Measurements from ENCODE around the gene CST6. TPM values are rescaled to one million over a fixed set of nuclear protein-coding genes. Genes with fewer than 3 reads are reported as not detected.

CST6 gene
- total RNA-seq, 1 donor from 2014 or later: 11.0 TPM

GRCh38 chr11:66051766-66052663 lies 40.2 kb downstream of the CST6 start, which contains the start of gene SF3B2:
Gene SF3B2 (plus strand): TSS chr11:66052364. CDS start chr11:66052385, 21 bp downstream.
- peaks cover 36% of the 10 kb centered on the region for H3K36me3 ChIP-seq
- ATAC-seq: peak; percentile 99
- intact Hi-C loops (cut with DNase I): no loop called here

DNA sequence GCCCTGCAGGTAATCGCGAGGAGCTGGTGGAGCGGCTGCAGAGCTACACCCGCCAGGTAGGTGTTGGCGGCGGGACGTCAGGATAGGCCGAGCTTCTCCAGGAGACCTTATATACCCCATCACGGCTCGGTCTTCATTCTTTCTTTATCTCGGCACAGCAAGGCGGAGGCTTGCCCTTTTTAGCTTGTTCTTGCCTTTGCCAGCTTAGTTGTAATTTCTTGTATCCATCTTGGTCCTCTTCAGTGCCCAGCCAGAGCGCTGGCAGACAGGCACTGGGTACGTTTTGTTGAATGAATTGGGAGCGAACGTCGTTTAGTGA lies 40.8 kb downstream of the CST6 start:
- H3K27ac ChIP-seq: peak overlapping the region; percentile 92
- intact Hi-C loops (cut with DNase I): no loop called here
- peaks cover 21% of the 10 kb centered on the region for H3K4me1 ChIP-seq
- no peak for TF ChIP-seq CTCF (IDR thresholded peaks at IDR 0.05)
- peak overlapping the region; percentile 99 for H3K4me3 ChIP-seq
- H3K36me3 ChIP-seq: peaks cover 42% of the 10 kb centered on the region
- H3K27me3 ChIP-seq (ENCODE audit: low read depth): peaks cover 23% of the 10 kb centered on the region
- H3K9me3 ChIP-seq: no peaks in the 10 kb centered on the region
- no peak for ATAC-seq
- no peak for DNase-seq

More at GRCh38 chr11:66051766-66052663, 40.2 kb downstream of the CST6 start, which contains the start of gene SF3B2:
- H3K27ac ChIP-seq: peak within 1 kb of the TSS; percentile 92
- H3K27me3 ChIP-seq (ENCODE audit: low read depth): peaks cover 26% of the 10 kb centered on the region
- peak; percentile 100 for DNase-seq
- TF ChIP-seq CTCF (IDR thresholded peaks at IDR 0.05): no peak
- H3K9me3 ChIP-seq: no peaks in the 10 kb centered on the region
- peaks cover 21% of the 10 kb centered on the region for H3K4me1 ChIP-seq
- peak within 1 kb of the TSS; percentile 99 for H3K4me3 ChIP-seq

DNA sequence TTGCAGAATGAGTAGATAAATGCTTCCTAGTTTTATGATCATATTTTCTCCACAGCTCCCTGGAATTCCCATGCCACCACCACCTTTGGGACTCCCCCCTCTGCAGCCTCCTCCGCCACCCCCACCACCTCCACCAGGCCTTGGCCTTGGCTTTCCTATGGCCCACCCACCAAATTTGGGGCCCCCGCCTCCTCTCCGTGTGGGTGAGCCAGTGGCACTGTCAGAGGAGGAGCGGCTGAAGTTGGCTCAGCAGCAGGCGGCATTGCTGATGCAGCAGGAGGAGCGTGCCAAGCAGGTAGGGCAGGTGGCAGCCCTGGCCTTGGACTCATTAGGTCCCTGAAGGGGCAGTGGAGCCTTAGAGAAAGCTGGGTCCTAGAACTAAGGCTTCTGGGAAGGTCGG lies 43.2 kb downstream of the CST6 start:
- H3K27ac ChIP-seq: no peak overlapping the region
- intact Hi-C loops (cut with DNase I): no loop called here
- H3K27me3 ChIP-seq (ENCODE audit: low read depth): no peaks in the 10 kb centered on the region
- no peaks in the 10 kb centered on the region for H3K9me3 ChIP-seq
- no peak overlapping the region for H3K4me3 ChIP-seq
- no peak for DNase-seq
- peaks cover 66% of the 10 kb centered on the region for H3K36me3 ChIP-seq
- no peak for TF ChIP-seq CTCF (IDR thresholded peaks at IDR 0.05)
- ATAC-seq: no peak
- H3K4me1 ChIP-seq: peaks cover 21% of the 10 kb centered on the region

- Histone ChIP-seq H3K36me3 (peaks cover 81% of the 10 kb centered on the region), H3K4me3 (no peak overlapping the region), H3K27ac (no peak overlapping the region), H3K9me3 (no peaks in the 10 kb centered on the region), H3K4me1 (peaks cover 16% of the 10 kb centered on the region), H3K27me3 (ENCODE audit: low read depth) (no peaks in the 10 kb centered on the region)
- DNase-seq: no peak
- no peak for TF ChIP-seq CTCF (IDR thresholded peaks at IDR 0.05)
- ATAC-seq: no peak
- intact Hi-C loops (cut with DNase I): no loop called here
Observed at GRCh38 chr11:66056501-66056900, 44.7 kb downstream of the CST6 start.

DNA sequence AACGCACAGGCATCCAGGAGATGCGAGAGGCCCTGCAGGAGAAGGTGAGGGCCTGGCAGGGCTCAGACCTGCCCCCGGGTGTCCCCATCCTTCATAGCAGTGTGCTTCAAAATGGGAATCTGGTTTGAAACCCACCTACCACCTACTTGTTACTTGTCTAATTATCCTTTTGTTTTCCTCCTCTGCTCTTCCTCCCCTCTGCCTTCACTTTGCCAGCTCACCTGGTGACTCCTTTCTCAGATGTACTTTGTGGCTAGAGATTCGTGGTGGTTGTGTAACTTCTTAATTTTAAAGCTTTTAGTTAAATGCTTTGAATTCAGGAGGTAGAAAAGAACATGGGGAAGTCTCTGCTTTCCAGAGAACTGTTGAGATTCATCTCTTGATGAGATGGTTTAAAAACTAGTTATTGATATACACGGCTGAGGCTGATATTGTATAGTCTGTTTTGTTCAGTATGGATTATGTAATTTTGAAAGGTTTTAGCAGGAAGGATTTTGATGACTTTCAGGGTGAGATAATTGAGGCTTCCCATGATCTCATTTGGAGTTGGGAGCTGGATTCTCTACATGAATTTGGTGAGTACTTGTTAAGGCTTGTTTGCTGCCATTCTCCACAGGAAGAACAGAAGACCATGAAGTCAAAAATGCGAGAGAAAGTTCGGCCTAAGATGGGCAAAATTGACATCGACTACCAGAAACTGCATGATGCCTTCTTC lies 48.3 kb downstream of the CST6 start:
- intact Hi-C loops (cut with DNase I): no loop called here
- ATAC-seq: no peak
- Histone ChIP-seq H3K27me3 (ENCODE audit: low read depth) (no peaks in the 10 kb centered on the region), H3K4me3 (no peak overlapping the region), H3K9me3 (no peaks in the 10 kb centered on the region), H3K27ac (no peak overlapping the region), H3K36me3 (peaks cover 100% of the 10 kb centered on the region), H3K4me1 (no peaks in the 10 kb centered on the region)
- no peak for DNase-seq
- TF ChIP-seq CTCF (IDR thresholded peaks at IDR 0.05): no peak

Data from lower lobe of right lung (tissue), 2 donors.